ENCODE measurements around the gene PLCB1. TPM values are rescaled to one million over a fixed set of nuclear protein-coding genes. Genes with fewer than 3 reads are reported as not detected.

Gene PLCB1
- total RNA-seq, 6 experiments from 2014 or later = 17.2 to 25.7 (median 23.1) TPM

DNA sequence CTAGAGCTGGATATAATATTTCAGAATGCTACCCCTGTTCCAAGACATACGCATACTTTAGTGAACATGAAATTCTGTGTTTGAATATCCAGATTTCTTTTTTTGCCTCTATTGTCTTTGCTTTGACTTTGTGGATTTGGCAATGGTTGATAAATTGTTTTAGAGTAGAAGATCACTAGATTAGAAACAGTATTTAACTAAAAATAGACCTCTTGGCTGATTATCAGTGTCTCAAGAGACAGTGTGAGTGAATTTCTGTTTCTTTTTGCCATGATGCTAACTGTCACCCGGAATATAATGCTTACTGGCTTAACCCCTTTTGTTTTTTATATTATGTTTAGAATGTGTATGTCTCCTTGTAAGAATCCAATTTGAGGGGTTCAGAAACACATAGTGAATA is 102.5 kb downstream of the PLCB1 start:
- peak overlapping the region; percentile 13; the same call in 1 of the 2 replicates for H3K27ac Mint-ChIP-seq
- H3K9me3 Mint-ChIP-seq = no peaks in the 10 kb centered on the region
- no peak for DNase-seq

DNA sequence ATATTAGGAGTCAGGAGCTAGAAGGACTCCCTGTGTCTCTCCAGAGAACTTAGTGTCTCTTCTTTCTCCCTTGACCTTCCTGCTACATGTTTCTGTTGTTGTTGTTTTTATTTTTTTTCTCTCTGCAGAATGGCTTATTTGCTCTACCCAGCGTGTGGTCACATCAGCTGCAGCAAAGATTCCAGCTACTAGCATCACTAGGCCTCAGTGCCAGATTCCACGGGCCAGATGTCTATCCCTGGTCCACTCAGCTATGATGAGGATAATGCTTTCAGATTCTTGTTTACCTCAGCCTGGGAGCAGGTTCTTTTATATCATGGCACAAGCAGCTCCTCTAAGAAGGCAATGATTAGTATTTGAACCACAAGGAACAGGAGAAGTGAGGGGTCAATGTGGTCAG is 110.0 kb downstream of the PLCB1 start:
- no peaks in the 10 kb centered on the region for H3K27me3 Mint-ChIP-seq (ENCODE audit: insufficient read depth)
- no peaks in the 10 kb centered on the region for H3K9me3 Mint-ChIP-seq
- H3K4me1 Mint-ChIP-seq (ENCODE audit: low read depth) = peaks cover 37% of the 10 kb centered on the region
- H3K36me3 Mint-ChIP-seq (ENCODE audit: low read depth) = no peaks in the 10 kb centered on the region
- no peak overlapping the region for H3K27ac Mint-ChIP-seq
- TF ChIP-seq, protein P1, sequence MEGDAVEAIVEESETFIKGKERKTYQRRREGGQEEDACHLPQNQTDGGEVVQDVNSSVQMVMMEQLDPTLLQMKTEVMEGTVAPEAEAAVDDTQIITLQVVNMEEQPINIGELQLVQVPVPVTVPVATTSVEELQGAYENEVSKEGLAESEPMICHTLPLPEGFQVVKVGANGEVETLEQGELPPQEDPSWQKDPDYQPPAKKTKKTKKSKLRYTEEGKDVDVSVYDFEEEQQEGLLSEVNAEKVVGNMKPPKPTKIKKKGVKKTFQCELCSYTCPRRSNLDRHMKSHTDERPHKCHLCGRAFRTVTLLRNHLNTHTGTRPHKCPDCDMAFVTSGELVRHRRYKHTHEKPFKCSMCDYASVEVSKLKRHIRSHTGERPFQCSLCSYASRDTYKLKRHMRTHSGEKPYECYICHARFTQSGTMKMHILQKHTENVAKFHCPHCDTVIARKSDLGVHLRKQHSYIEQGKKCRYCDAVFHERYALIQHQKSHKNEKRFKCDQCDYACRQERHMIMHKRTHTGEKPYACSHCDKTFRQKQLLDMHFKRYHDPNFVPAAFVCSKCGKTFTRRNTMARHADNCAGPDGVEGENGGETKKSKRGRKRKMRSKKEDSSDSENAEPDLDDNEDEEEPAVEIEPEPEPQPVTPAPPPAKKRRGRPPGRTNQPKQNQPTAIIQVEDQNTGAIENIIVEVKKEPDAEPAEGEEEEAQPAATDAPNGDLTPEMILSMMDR (IDR thresholded peaks at IDR 0.05) = no peak
- H3K4me3 Mint-ChIP-seq = no peak overlapping the region
- no peak for DNase-seq

More for the DNA sequence above, 102.5 kb downstream of the PLCB1 start:
- TF ChIP-seq, protein P1 (IDR thresholded peaks at IDR 0.05) = no peak
- H3K4me3 Mint-ChIP-seq = no peak overlapping the region
- peaks cover 16% of the 10 kb centered on the region for H3K4me1 Mint-ChIP-seq (ENCODE audit: low read depth)
- peaks cover 5% of the 10 kb centered on the region; the same call in 1 of the 2 replicates for H3K36me3 Mint-ChIP-seq (ENCODE audit: low read depth)
- H3K27me3 Mint-ChIP-seq (ENCODE audit: insufficient read depth) = no peaks in the 10 kb centered on the region; the same call in 1 of the 2 replicates

DNA sequence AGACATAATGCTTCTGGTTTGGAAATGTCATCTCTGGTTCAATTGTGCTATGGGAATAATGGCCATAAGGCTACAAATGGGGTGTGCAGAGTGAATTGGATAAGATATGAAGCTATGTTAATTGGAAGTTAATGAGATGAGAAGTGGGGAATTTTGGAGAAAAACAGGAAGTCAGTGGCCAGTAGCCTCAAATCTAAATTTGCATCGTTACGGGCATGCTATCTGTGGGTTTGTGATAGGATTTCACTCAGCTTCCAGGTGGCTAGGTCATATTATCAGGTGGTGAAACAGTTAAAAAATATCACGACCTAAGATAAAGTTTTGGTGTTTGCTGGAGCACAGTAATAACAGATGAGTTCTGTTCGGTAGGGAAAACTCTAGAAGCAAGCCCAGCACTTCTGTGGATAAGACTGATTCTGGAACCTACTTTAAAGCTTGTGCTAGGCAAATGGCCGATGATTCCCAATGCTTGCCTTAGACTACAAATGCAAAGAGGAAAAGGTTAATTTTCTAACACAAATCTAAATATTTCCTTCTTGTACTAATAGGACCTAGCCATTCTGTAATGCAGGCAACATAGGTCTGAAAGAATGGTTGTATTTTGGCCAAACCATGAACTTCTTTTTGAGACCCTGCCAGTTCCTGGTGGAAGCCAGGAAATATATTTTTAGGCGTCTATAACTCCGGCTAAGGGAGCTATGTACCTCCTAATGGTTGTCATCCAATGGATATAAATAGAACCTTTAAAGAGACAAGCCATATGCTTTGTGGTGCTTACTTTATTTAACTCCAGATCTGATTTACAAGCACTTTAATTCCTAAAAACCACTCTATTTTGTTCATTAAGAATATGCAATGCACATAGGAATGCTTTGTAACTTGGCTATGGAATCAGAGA is 111.0 kb downstream of the PLCB1 start:
- no peak for DNase-seq
- Mint-ChIP-seq H3K27ac (no peak overlapping the region; the same call in 1 of the 2 replicates), H3K4me1 (ENCODE audit: low read depth) (peaks cover 46% of the 10 kb centered on the region), H3K4me3 (no peak overlapping the region), H3K27me3 (ENCODE audit: insufficient read depth) (no peaks in the 10 kb centered on the region), H3K36me3 (ENCODE audit: low read depth) (no peaks in the 10 kb centered on the region), H3K9me3 (no peaks in the 10 kb centered on the region)
- TF ChIP-seq, protein P1 (IDR thresholded peaks at IDR 0.05) = no peak

DNA sequence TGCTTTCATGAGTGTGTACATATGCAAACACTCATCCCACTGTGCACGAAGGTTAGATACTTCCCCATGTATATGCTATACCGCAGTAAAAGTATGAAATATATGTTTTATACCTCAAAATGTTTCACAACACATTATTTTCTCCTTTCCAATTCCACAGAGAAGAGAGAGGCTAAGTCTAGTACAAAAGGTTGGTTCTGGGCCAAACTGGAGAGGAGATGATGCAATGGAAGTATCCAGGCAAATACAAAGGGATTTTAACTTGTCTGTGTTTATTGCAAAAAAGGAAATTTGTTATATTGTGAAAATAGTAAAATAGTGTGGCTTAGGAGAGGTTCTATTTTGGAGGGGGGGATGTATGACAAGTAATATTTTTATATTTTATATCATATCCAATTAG is 112.6 kb downstream of the PLCB1 start:
- H3K4me1 Mint-ChIP-seq (ENCODE audit: low read depth) = peaks cover 48% of the 10 kb centered on the region
- TF ChIP-seq, protein P1 (IDR thresholded peaks at IDR 0.05) = no peak
- no peaks in the 10 kb centered on the region for H3K27me3 Mint-ChIP-seq (ENCODE audit: insufficient read depth)
- H3K27ac Mint-ChIP-seq = no peak overlapping the region
- H3K9me3 Mint-ChIP-seq = no peaks in the 10 kb centered on the region
- no peak overlapping the region for H3K4me3 Mint-ChIP-seq
- DNase-seq = no peak
- no peaks in the 10 kb centered on the region for H3K36me3 Mint-ChIP-seq (ENCODE audit: low read depth)

DNA sequence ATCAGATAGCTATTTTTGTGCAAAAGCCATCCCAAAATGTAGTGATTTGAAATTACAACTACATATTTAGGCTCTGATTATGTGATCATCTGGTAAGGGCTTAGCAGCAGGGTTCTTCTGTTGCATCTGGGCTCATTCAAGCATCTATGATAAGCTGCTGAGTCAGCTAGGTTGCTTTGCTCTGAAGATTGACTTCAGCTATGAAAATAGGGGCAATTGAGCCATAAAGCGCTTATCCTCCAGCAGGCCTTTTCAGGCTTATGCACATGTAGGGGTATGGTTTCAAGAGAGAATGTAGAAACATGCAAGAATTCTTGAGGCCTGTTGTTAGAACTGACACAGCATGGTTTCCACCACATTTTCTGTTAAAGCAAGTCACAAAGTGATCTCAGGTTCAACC is 114.1 kb downstream of the PLCB1 start:
- Mint-ChIP-seq H3K36me3 (ENCODE audit: low read depth) (no peaks in the 10 kb centered on the region), H3K4me3 (no peak overlapping the region), H3K27me3 (ENCODE audit: insufficient read depth) (no peaks in the 10 kb centered on the region), H3K9me3 (no peaks in the 10 kb centered on the region), H3K4me1 (ENCODE audit: low read depth) (peaks cover 56% of the 10 kb centered on the region), H3K27ac (no peak overlapping the region)
- TF ChIP-seq, protein P1 (IDR thresholded peaks at IDR 0.05) = no peak
- no peak for DNase-seq

All from HFFc6 (cell line).